ENCODE data around the gene DLEC1.

DNA sequence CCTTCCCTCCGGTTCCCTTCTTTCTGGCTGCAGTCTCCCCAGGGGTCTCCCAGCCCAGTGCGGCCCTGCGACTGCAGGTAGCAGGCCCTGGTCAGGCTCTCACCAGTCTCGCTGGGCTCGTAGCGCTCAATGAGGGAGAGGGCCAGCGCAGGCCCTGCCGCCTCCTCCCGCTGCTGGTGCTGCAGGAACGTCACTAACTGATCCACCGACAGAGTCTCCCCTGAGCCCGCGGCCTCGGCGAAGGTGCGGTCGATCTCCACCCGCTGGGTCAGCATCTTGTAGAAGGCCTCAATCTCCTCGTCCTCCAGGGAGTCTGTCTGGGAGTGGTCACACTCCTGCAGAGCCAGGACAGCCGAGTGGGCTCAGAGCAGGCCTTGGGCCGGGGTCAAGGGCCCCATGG lies 27.9 kb upstream of the DLEC1 start:
- no peak for TF ChIP-seq EZH2 (IDR thresholded peaks at IDR 0.05; ENCODE audit: borderline replicate concordance, low read depth, low read length, severe bottlenecking)
- TF ChIP-seq, protein P1, sequence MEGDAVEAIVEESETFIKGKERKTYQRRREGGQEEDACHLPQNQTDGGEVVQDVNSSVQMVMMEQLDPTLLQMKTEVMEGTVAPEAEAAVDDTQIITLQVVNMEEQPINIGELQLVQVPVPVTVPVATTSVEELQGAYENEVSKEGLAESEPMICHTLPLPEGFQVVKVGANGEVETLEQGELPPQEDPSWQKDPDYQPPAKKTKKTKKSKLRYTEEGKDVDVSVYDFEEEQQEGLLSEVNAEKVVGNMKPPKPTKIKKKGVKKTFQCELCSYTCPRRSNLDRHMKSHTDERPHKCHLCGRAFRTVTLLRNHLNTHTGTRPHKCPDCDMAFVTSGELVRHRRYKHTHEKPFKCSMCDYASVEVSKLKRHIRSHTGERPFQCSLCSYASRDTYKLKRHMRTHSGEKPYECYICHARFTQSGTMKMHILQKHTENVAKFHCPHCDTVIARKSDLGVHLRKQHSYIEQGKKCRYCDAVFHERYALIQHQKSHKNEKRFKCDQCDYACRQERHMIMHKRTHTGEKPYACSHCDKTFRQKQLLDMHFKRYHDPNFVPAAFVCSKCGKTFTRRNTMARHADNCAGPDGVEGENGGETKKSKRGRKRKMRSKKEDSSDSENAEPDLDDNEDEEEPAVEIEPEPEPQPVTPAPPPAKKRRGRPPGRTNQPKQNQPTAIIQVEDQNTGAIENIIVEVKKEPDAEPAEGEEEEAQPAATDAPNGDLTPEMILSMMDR (IDR thresholded peaks at IDR 0.05; ENCODE audit: borderline replicate concordance, extremely low read depth, low read length, poor library complexity, severe bottlenecking) = no peak
